Activated CD4-positive, alpha-beta T cell treated with anti-CD3 and anti-CD28 coated beads, Interleukin-2, amount 10 ng/mL, durations not matched to agents 7 days and 5 days (primary cell): ENCODE results near the gene SNRNP200. TPM values are rescaled to one million over a fixed set of nuclear protein-coding genes. Genes with fewer than 3 reads are reported as not detected.
"Not testable (repeated sequence)": the region's sequence is repeated elsewhere in the genome, so short reads cannot be mapped to it uniquely, and the experiment has no call there.

ENCODE experiments used
- CTCF ChIA-PET: fragments of 350-600 bp; sonication (Branson Sonifier 250); formaldehyde crosslinking; loops from one replicate; lab custom pipeline; 2021; ENCODE audit warnings: antibody characterized with exemption; lab: Charles Lee
- POLR2A ChIA-PET: fragments of 350-600 bp; sonication (Branson Sonifier 250); formaldehyde crosslinking; loops from one replicate; lab custom pipeline; 2021; ENCODE audit warnings: antibody characterized with exemption; lab: Charles Lee
- DNase-seq: peaks from one replicate; pipeline ENCODE4 v3.0.0-alpha.2; 2020
- H3K27ac Mint-ChIP-seq: one replicate; pipeline ENCODE4 v1.8.0; 2021; ENCODE audit warnings: mild to moderate bottlenecking, moderate library complexity, mixed read lengths
- H3K27me3 Mint-ChIP-seq: one replicate; pipeline ENCODE4 v1.8.0; 2021; ENCODE audit warnings: mixed read lengths
- H3K36me3 Mint-ChIP-seq: one replicate; pipeline ENCODE4 v1.8.0; 2021; ENCODE audit warnings: low read depth, mixed read lengths
- H3K4me1 Mint-ChIP-seq: one replicate; pipeline ENCODE4 v1.8.0; 2021; ENCODE audit warnings: mixed read lengths
- H3K4me3 Mint-ChIP-seq: one replicate; pipeline ENCODE4 v1.8.0; 2021; ENCODE audit warnings: mild to moderate bottlenecking, moderate library complexity, mixed read lengths
- H3K9me3 Mint-ChIP-seq: one replicate; pipeline ENCODE4 v1.8.0; 2021; ENCODE audit warnings: mixed read lengths
- total RNA-seq, 2 experiments: library from RNA; stranded (reverse); gene quantifications; one replicate each; pipeline ENCODE4 v1.2.3, GENCODE V29; 2021

The SNRNP200 gene
- total RNA-seq, 2 experiments from 2014 or later = 170 to 178 TPM

DNA sequence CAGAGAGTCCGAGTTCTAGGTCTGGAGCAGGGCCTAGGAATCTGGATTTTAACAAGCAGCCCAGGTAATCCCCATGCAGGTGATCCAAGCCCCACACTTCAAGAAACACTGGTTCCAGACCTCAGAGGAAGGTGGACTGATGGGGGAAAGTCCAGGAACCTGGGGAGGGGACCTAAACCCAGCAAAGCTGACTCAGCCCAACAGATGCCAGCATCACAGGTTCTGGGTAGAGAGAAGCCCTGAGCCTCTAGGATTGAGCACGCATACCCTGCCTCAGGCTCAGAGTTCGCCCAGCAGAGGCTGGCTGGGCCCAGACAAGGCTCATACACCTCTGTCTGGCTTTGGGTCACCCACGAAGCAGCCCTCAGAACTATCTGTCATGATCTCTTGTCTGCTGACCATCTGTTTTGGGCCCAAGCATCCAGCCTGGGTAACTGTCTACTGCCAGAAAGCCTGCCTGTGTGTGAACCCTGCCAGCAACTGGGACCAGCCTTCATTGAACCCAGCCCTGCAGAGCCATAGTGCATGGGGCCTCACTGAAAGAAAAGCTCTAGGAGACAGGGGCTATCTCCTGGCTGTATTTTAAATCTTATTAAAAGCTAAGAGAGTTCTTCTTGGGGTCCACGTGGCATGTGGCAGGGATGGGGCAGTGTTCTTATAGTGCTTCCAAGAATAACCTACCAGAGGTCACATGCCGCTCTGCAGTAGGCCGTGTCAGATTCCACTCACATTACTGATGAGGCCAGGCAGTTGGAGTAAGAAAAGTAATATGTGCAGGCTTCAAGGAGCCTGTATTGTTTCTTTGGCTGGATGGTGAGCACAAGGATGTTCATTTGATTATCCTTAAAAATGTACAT, 47.0 kb downstream of the SNRNP200 start:
- H3K4me1 Mint-ChIP-seq = peaks cover 69% of the 10 kb centered on the region
- H3K4me3 Mint-ChIP-seq = no peak overlapping the region
- POLR2A ChIA-PET = no interaction called here
- peaks cover 39% of the 10 kb centered on the region for H3K36me3 Mint-ChIP-seq
- no peak for DNase-seq
- no peaks in the 10 kb centered on the region for H3K27me3 Mint-ChIP-seq
- CTCF ChIA-PET = interaction anchor here (0.8 to 2.1 kb wide), 2 partner anchors 84 to 141 kb away, joined by 3 to 4 read pairs; no protein-coding TSS in a partner anchor
- peak overlapping the region; percentile 14 for H3K27ac Mint-ChIP-seq
- H3K9me3 Mint-ChIP-seq = no peaks in the 10 kb centered on the region

DNA sequence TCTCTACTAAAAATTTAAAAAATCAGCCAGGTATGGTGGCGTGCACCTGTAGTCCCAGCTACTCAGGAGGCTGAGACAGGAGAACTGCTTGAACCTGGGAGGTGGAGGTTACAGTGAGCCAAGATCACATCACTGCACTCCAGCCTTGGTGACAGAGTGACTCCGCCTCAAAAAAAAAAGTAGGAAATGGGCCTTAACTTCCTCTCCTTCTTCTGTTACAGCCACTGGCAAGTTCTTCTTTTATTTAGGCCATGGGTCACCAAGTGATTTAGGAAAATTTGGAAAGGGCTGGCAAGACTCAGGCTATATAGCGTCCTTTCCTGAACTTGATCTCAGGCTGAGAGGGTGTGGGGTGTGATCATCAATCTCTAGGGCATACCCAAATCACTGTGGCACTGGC, 47.6 kb downstream of the SNRNP200 start:
- Mint-ChIP-seq H3K27ac (peak overlapping the region; percentile 14), H3K4me1 (peaks cover 66% of the 10 kb centered on the region), H3K36me3 (peaks cover 40% of the 10 kb centered on the region)
- H3K9me3 Mint-ChIP-seq, H3K27me3 Mint-ChIP-seq, DNase-seq, H3K4me3 Mint-ChIP-seq, POLR2A ChIA-PET: not testable (repeated sequence)
- CTCF ChIA-PET = interaction anchor here (2.1 kb wide), 1 partner anchor 140 kb away, joined by 4 read pairs; no protein-coding TSS in a partner anchor

DNA sequence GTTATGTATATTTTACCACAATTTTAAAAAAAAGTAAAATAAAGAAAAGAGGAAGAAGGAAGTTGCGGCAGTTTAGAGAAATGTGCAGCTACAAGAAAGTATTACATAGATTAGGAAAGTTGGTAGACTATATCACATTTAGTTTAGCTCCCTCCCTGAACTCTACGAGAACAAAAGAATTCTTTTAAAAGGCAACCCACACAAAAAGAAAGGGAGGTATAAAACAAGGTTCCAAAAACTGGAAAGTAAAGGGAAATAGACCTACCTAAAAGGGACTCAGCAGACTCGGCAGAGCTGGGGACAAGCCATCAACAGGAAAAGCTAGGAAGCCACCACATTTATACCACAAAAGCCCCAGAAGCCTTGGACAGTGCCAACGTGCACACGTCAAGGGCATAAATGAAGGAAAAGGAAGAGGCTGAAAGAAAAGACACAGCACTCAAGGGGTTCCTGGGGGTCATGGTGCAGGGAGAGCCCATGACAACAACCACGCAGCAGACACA, 48.7 kb downstream of the SNRNP200 start:
- POLR2A ChIA-PET = no interaction called here
- CTCF ChIA-PET = interaction anchor here (0.7 to 1.7 kb wide), 7 partner anchors 10 to 140 kb away, joined by 3 to 6 read pairs (median 3); partner anchors contain the start of genes CIAO1 and TMEM127
- H3K36me3 Mint-ChIP-seq = peaks cover 48% of the 10 kb centered on the region
- no peaks in the 10 kb centered on the region for H3K27me3 Mint-ChIP-seq
- no peak for DNase-seq
- no peaks in the 10 kb centered on the region for H3K9me3 Mint-ChIP-seq
- peaks cover 63% of the 10 kb centered on the region for H3K4me1 Mint-ChIP-seq
- peak overlapping the region; percentile 50 for H3K4me3 Mint-ChIP-seq
- peak overlapping the region; percentile 14 for H3K27ac Mint-ChIP-seq

DNA sequence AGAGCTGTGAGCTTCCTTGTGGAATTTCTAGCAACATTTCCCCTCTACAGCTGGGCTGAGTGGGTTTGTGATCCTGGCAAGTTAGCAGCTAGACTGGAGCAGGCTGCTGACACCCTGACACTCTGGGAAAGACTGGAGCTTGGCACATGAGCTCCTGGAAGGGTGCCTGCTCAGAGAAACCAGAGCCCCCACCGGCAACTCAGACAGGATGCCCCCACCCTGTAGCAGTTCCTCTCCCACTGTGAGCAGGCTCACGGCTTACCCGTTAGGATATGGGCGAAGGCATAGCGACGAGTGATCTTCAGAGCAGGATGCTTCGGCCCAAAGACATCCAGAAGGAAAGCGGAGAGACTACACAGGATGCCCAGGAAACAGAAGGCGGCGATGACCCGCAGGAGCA, 50.8 kb downstream of the SNRNP200 start:
- CTCF ChIA-PET = interaction anchor here (1.0 to 2.8 kb wide), 6 partner anchors 10 to 255 kb away, joined by 3 to 9 read pairs (median 4); no protein-coding TSS in a partner anchor
- Mint-ChIP-seq H3K4me3 (no peak overlapping the region), H3K27ac (no peak overlapping the region), H3K36me3 (peaks cover 46% of the 10 kb centered on the region), H3K9me3 (no peaks in the 10 kb centered on the region), H3K4me1 (peaks cover 54% of the 10 kb centered on the region), H3K27me3 (no peaks in the 10 kb centered on the region)
- no peak for DNase-seq
- POLR2A ChIA-PET = interaction anchor here (0.6 kb wide), 1 partner anchor 24 kb away, joined by 4 read pairs; no protein-coding TSS in a partner anchor

DNA sequence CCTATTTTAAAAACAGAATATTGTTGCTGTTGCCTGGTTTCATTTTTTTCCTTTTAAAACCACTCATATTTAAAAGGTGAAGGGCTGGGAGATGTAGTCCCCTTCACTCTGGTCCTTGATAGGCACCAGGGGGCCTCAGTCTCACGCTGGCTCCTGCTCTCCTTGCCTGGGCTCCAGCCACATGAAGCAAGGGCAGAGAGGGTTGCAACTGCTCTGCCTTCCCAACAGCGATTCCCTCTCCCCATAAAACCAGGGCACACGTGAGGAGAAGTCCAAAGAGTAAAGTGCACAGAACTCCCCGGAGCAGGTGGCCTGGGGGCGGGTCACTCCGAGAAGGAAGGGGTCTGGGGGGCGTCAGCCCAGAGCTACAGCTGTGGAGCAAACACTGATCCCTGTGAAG, 52.3 kb downstream of the SNRNP200 start:
- Mint-ChIP-seq H3K36me3 (peaks cover 45% of the 10 kb centered on the region), H3K27ac (no peak overlapping the region), H3K4me1 (peaks cover 42% of the 10 kb centered on the region), H3K4me3 (no peak overlapping the region), H3K27me3 (no peaks in the 10 kb centered on the region), H3K9me3 (no peaks in the 10 kb centered on the region)
- POLR2A ChIA-PET = no interaction called here
- CTCF ChIA-PET = interaction anchor here (1.0 to 2.8 kb wide), 6 partner anchors 13 to 79 kb away, joined by 3 to 9 read pairs (median 3); no protein-coding TSS in a partner anchor
- no peak for DNase-seq

DNA sequence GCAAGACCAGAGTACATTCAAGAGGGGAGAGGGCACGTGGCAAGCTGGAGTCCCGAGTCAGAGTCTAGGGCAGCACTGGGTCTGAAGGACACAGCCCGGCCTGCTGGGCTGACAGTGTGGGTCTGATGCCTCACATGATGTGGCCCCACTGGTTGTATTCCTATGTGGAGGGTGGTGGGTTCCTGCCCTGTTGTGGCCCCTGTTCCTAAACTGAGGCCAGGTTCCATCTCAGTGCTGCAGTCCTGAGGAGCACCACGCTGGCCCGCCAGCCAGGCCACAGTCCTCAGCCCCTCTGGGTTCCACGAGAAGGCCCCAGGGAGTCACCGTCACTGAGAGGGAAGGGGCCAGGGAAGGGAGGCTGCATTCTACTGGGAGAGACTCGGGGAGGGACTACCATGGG, 52.8 kb downstream of the SNRNP200 start:
- no peaks in the 10 kb centered on the region for H3K27me3 Mint-ChIP-seq
- H3K4me1 Mint-ChIP-seq = peaks cover 42% of the 10 kb centered on the region
- H3K27ac Mint-ChIP-seq = no peak overlapping the region
- H3K36me3 Mint-ChIP-seq = peaks cover 46% of the 10 kb centered on the region
- POLR2A ChIA-PET = no interaction called here
- CTCF ChIA-PET = interaction anchor here (0.7 to 2.8 kb wide), 4 partner anchors 15 to 506 kb away, joined by 3 to 9 read pairs (median 4); no protein-coding TSS in a partner anchor
- no peak overlapping the region for H3K4me3 Mint-ChIP-seq
- DNase-seq = no peak
- H3K9me3 Mint-ChIP-seq = no peaks in the 10 kb centered on the region

DNA sequence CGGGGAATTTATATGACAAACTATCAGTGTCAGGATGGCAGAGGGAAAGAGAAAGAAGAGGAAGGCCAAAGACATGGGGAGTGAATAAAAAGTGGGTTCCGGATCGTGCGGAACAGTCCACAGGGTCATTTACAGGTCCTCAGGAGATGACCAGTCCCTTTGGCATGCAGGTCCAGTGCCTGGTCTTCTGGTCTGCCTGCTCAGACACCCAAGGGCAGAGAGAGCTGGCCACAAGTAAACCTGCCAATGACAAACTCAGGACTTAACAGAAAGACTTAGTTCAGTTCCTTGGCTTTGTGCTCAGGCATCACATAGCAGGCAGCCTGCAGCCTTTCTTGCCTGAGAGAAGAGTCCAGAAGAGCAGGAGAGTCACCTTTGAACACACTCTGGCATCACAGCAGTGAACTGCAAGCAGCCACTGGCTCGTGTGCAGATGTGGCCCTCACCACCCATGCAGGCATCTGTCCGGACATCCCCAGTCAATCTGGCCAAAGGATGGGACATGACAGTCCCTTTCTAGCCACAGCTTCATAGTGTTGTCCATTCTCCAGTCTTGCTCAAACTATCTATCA, 53.5 kb downstream of the SNRNP200 start:
- Mint-ChIP-seq H3K27ac (no peak overlapping the region), H3K36me3 (peaks cover 45% of the 10 kb centered on the region), H3K27me3 (no peaks in the 10 kb centered on the region), H3K4me3 (no peak overlapping the region), H3K4me1 (peaks cover 41% of the 10 kb centered on the region), H3K9me3 (no peaks in the 10 kb centered on the region)
- no peak for DNase-seq
- ChIA-PET POLR2A (no interaction called here), CTCF (interaction anchor here (0.7 kb wide), 1 partner anchor 507 kb away, joined by 3 read pairs; no protein-coding TSS in a partner anchor)

DNA sequence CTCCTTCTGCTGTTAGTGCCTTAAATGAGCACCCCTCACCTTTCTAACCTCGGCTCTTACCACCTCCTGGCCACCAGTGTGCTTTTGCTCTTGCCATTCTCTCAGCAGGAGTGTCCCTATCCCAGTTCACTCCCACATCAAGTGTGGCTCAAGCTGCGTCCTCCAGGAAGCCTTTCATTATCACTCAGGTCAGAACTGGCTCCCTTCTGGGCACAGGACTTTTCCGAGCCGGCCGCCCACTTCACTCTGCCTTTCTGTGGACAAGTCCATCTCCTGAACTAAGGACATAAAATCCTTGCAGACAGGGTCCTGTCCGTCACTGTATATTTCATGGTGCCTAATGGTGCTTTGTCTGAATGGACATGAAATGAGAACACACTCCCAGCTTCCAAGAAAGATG, 55.2 kb downstream of the SNRNP200 start:
- ChIA-PET CTCF (interaction anchor here (0.7 to 1.9 kb wide), 5 partner anchors 9 to 17 kb away, joined by 4 to 7 read pairs (median 4); no protein-coding TSS in a partner anchor), POLR2A (no interaction called here)
- H3K27me3 Mint-ChIP-seq = no peaks in the 10 kb centered on the region
- H3K9me3 Mint-ChIP-seq = no peaks in the 10 kb centered on the region
- DNase-seq = no peak
- peaks cover 49% of the 10 kb centered on the region for H3K4me1 Mint-ChIP-seq
- H3K27ac Mint-ChIP-seq = peak overlapping the region; percentile 48
- H3K36me3 Mint-ChIP-seq = peaks cover 43% of the 10 kb centered on the region
- no peak overlapping the region for H3K4me3 Mint-ChIP-seq

DNA sequence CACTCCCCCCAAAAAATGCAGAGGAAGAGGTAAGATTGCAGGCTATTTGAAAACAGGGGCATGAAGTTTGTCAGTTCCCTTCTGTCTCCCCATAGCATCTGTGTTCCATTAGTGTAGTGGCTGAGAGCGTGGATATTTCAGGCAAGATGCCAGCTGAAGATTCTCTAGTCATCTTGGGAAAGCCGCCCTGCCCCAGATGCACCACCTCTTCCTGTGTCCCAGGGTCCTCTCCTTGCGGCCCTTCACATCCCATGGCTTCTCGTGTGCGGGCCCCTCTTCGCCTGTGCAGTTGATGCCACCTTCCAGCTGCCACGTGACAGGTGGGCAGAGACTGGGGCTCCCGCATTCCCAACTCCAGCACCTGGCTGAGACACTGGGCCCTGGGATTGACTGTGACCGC, 55.7 kb downstream of the SNRNP200 start:
- peaks cover 50% of the 10 kb centered on the region for H3K4me1 Mint-ChIP-seq
- no peak for DNase-seq
- H3K4me3 Mint-ChIP-seq = no peak overlapping the region
- POLR2A ChIA-PET = interaction anchor here (1.2 kb wide), 1 partner anchor 11 kb away, joined by 3 read pairs; no protein-coding TSS in a partner anchor
- CTCF ChIA-PET = interaction anchor here (1.5 to 1.9 kb wide), 3 partner anchors 11 to 17 kb away, joined by 4 to 7 read pairs (median 6); no protein-coding TSS in a partner anchor
- peaks cover 43% of the 10 kb centered on the region for H3K36me3 Mint-ChIP-seq
- H3K27me3 Mint-ChIP-seq = no peaks in the 10 kb centered on the region
- no peaks in the 10 kb centered on the region for H3K9me3 Mint-ChIP-seq
- peak overlapping the region; percentile 67 for H3K27ac Mint-ChIP-seq

DNA sequence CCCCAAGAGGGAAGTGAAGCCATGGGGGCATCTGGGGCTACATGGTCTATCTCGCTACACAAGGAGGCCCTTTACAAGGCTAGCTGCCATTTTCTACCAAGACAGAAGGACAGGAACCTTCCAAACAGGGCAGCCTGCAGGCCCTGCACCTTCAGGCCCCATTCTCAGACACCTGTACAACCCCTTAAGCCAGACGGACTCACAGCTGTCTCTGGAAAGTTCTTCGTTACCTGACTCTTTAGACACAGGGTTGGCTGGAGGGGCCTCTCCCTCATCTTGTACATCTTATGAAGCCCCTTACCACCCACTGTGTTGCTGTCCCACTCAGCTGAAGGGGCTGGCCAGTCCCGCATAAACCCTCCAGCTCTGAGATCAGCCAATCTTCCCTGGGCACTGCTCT, 56.7 kb downstream of the SNRNP200 start:
- H3K27ac Mint-ChIP-seq = no peak overlapping the region
- H3K36me3 Mint-ChIP-seq = peaks cover 35% of the 10 kb centered on the region
- H3K9me3 Mint-ChIP-seq = no peaks in the 10 kb centered on the region
- H3K27me3 Mint-ChIP-seq = no peaks in the 10 kb centered on the region
- DNase-seq = no peak
- ChIA-PET POLR2A (interaction anchor here (1.2 kb wide), 1 partner anchor 12 kb away, joined by 3 read pairs; no protein-coding TSS in a partner anchor), CTCF (interaction anchor here (1.9 kb wide), 1 partner anchor 12 kb away, joined by 7 read pairs; no protein-coding TSS in a partner anchor)
- no peak overlapping the region for H3K4me3 Mint-ChIP-seq
- peaks cover 50% of the 10 kb centered on the region for H3K4me1 Mint-ChIP-seq

DNA sequence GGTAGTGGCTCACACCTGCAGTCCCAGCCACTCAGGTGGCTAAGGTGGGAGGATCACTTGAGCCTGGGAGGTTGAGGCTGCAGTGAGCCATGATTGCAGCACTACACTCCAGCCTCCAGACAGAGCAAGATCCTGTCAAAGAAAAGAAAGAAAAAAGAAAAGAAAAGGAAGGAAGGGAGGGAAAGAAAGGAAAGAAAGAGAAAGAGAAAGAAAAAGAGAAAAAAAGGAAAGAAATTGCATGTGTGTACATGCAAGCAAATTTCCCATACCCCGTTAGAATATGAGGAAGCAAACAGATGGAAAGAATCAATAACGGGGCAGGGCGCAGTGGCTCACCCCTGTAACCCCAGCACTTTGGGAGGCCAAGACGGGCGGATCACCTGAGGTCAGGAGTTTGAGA, 57.5 kb downstream of the SNRNP200 start:
- Mint-ChIP-seq H3K36me3 (peaks cover 31% of the 10 kb centered on the region), H3K27me3 (no peaks in the 10 kb centered on the region), H3K9me3 (no peaks in the 10 kb centered on the region), H3K27ac (peak overlapping the region; percentile 75), H3K4me1 (peaks cover 52% of the 10 kb centered on the region), H3K4me3 (no peak overlapping the region)
- CTCF ChIA-PET = no interaction called here
- POLR2A ChIA-PET = no interaction called here
- DNase-seq = no peak

DNA sequence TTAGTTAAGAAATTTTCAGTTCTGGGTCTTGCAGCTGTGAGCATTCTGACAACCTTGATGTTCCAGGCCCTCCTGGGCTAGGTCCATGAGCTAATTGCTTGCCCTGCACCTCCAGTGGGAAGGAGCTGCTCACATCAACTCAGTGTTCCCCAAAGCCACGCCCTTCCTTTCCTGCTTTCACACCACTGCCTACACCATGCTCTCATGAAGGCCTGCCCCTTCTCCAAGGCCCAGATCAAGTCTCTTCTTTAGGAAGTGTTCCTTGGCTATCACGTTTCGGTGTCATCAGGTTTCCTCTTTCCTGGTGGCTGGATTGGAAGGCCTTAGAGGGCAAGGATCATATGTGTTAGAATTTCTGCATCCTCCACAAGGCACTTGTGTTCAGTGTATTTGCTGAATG, 58.3 kb downstream of the SNRNP200 start:
- Mint-ChIP-seq H3K9me3 (no peaks in the 10 kb centered on the region), H3K27ac (peak overlapping the region; percentile 60), H3K27me3 (no peaks in the 10 kb centered on the region), H3K4me1 (peaks cover 60% of the 10 kb centered on the region), H3K4me3 (no peak overlapping the region), H3K36me3 (peaks cover 25% of the 10 kb centered on the region)
- CTCF ChIA-PET = interaction anchor here (1.0 to 1.4 kb wide), 3 partner anchors 12 to 79 kb away, joined by 3 read pairs; no protein-coding TSS in a partner anchor
- DNase-seq = no peak
- POLR2A ChIA-PET = no interaction called here
